Measurements from ENCODE around the gene LVRN.
"Not testable (repeated sequence)": the region's sequence is repeated elsewhere in the genome, so short reads cannot be mapped to it uniquely, and the experiment has no call there.

Gene LVRN, protein sequence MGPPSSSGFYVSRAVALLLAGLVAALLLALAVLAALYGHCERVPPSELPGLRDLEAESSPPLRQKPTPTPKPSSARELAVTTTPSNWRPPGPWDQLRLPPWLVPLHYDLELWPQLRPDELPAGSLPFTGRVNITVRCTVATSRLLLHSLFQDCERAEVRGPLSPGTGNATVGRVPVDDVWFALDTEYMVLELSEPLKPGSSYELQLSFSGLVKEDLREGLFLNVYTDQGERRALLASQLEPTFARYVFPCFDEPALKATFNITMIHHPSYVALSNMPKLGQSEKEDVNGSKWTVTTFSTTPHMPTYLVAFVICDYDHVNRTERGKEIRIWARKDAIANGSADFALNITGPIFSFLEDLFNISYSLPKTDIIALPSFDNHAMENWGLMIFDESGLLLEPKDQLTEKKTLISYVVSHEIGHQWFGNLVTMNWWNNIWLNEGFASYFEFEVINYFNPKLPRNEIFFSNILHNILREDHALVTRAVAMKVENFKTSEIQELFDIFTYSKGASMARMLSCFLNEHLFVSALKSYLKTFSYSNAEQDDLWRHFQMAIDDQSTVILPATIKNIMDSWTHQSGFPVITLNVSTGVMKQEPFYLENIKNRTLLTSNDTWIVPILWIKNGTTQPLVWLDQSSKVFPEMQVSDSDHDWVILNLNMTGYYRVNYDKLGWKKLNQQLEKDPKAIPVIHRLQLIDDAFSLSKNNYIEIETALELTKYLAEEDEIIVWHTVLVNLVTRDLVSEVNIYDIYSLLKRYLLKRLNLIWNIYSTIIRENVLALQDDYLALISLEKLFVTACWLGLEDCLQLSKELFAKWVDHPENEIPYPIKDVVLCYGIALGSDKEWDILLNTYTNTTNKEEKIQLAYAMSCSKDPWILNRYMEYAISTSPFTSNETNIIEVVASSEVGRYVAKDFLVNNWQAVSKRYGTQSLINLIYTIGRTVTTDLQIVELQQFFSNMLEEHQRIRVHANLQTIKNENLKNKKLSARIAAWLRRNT

DNA sequence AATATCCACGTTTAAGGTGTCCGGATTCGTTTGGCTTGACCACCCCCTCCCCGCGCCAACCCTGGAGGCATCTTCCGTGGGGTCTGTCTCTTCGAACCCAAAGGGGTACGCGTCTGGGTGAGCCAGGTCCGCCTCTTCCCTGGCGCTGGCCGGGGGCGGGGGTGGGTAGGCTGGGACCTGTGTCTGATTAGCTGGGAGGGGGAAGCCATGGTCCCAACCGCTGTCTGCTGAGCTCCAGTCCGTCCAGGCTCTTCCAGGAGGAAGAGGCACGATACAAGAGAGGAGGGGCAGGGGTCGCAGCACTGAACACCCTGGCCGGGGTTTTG is at the start of gene LVRN:
TSS of gene LVRN (plus strand) at position 237 of the 326 bp plus-strand sequence. CDS start 143 bp downstream, outside the sequence.
- DNase-seq, result no peak

DNA sequence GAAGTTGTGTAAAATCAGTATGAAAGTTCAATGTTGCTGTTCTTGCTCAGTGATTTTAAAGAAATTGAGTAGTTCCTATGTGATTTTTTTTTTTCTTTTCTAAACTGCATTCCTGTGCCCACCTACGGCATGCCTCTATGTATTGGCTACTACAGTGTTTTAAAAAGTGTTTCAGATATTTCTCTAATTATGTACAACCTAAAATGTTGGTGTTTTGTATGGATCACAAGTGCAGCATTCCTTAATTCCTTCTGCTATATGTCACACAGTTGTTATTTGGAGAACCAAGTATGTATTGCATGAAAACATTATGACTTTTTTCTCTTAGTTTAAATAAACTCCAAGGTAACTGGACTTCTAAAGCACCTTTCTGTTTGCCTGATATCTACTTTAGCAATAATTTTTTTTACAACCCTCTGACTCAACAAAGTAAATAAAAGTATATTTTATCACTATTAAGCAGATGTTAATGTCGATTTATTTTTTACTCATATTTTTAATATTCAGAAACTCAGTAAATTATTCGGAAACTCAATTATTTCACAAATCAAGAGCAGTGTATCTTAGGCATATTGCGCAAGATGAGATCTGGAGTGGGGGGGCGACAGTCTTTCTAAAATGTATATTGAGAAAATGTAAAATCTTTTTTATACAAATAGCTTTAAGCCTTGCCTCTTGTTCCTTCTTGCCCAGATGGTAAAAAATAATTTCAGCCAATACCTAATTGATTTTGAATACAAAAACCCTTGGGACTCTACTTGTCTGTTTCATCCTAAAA is 48.5 kb upstream of the LVRN start:
- not testable (repeated sequence) for DNase-seq

DNA sequence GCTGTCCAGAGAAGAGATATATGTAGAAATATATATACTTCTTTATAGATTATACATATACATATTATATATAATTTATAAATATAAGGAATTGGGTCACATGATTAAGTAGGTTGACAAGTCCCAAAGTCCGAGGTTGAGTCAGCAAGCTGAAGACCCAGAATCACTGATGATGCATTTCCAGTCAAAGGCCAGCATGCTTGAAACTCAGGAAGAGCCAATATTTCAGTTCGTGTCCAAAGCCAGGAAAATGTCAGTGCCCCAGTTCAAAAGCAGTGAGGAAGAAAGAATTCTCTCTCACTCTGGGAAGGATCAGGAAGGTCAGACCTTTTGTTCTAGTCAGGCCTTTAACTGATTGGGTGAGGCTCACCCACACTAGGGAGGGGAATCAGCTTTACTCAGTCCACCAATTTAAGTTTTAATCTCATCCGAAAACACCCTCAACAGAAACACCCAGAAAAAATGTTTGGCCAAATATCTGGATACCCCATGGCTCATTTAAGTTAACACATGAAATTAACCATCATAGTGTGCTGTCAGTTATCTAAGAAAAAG is 42.0 kb upstream of the LVRN start:
- DNase-seq, result no peak

DNA sequence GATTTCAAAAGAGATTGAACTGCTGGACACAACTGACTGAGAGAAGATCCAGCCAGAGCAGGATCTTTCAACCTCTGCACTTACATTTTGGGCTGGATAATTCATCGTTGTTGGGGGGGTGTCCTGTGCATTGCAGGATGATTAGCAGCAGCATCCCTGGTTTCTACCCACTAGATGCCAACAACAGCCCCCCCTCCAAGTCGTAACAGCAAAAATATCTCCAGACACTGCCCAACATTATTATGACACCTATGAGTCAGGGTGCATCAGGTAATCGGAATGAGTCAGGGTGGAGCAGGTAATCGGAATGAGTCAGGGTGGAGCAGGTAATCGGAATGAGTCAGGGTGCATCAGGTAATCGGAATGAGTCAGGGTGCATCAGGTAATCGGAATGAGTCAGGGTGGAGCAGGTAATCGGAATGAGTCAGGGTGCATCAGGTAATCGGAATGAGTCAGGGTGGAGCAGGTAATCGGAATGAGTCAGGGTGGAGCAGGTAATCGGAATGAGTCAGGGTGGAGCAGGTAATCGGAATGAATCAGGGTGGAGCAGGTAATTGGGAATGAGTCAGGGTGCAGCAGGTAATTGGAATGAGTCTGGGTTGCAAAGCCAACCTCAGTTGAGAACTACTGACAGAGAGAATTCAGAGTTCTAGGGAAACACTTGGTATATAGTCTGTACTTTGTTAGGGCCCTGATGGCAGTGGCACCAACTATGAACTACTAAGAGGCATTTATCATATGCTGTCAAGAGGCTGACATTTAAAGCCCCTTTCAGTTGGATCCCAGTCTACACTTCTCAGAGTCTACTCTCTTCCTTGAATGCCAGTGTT is 33.5 kb upstream of the LVRN start:
- DNase-seq, result not testable (repeated sequence)

DNA sequence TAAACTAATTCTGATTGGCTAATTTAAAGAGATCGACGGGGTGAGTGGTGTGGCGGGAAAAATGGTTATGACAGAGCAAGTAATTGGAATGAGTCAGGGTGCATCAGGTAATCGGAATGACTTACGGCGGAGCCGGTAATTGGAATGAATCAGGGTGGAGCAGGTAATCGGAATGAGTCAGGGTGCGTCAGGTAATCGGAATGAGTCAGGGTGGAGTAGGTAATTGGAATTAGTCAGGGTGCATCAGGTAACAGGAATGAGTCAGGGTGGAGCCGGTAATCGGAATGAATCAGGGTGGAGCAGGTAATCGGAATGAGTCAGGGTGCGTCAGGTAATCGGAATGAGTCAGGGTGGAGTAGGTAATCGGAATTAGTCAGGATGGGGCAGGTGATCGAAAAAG is 32.1 kb upstream of the LVRN start:
- DNase-seq, result not testable (repeated sequence)

DNA sequence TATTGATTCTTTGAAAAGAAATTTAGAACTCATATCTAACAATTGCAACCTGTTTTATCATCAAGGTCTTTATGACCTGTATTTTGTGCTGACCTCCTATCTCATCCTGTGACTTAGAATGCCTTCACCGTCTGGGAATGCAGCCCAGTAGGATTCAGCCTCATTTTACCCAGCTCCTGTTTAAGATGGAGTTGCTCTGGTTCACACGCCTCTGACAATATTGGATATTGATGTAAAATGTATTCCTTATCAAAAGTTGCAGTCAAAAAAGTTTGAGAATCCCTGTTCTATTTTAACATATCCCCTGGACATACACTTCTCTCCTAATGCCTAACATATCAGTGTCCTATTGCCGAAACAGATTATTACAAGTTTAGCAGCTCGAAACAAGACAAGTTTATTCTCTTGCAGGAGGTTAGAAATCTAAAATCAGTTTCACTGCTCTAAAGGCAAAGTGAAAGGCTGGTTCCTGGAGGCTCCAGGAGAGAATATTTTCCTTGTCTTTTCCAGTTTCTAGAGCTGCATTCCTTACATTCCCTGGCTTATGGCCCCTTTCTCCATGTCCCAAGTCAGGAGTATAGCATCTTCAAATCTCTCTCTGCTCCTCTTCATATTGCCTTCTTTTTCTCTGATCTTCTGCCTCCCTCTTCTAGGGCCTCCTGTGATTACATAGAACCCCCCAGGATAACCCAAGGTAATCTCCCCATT is 31.5 kb upstream of the LVRN start:
- DNase-seq, result no peak

DNA sequence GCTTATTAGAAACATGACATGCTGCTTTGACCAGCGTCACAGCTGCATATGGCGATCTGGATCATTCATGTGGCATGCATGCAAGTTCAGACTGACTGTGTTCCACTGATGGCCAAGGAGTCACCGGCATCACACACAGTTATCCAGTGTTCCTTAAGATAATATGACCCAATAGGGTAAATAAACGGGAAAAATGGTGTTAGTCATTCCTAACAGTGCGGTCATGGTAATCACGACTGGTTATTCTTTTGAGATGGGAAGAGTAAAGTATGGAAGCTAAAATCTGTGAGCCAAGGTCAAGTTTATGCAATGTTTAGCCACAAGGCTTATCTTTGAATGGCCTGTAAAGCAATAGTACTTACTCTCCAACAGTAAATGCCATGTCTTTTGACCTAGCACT is 29.3 kb upstream of the LVRN start:
- no peak for DNase-seq

DNA sequence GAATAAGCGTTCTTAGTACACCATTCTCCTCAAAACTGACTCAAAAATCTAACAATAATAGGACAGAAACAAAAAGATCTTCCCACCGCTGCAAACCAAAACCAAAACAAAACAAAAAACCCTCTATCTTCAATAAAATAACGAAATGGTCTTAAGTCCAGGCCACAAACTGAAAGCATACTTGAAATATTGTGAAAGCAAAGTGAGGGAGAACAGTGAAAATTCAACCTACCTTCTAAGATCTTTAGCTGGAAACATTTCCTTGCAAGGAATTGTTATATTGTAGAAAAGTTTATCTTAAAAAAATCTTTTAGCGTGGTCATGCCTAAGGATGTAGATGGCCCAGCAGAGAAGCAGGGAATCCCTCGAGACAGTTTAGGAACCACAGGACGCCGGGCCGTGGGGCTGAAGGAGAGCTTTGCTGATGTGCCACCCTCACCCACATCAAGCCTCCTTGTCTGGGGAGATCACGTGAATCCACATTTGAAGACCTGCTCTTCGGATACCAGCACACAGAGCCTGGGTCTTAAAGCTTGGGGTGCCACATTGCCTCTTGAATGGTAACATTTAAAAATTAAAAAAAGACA is 27.8 kb upstream of the LVRN start:
- DNase-seq, result no peak

DNA sequence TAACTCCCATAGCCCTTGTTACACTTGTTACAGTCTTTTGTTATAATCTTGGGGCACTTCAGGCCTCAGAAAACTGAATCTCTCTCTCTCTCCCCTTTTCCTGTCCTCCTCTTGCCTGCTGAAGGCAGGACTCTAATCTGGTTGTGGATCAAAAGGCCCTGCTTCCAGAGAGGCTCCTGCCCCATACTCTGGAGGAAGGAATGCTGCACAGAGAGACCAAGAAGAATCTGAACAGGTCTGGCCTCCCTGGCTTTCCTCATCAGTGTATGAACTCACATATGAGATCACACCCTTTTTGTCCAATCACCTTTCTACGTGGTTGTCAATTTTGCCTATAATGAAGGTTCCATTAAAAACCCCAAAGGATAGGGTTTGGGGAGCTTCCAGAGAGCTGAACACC is 26.2 kb upstream of the LVRN start:
- DNase-seq, result no peak

DNA sequence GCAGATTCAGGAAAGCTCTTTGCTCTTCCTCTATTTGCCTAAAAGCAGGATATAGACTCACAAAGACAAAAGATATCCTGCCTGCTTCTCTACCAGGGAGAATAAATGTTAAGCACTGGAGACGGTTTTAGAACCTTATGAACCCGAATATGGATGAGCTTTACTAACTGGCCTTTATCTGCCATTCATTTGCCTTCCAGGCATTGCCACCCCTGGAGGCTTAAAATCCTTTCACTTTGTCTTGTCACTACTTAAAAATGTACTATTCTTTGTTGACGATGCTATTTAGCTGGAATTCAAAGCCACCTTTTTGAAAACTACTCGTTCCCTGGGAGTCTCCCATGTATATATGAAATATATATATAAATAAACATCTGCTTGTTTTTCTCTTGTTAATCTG is 23.2 kb upstream of the LVRN start:
- DNase-seq, result no peak

DNA sequence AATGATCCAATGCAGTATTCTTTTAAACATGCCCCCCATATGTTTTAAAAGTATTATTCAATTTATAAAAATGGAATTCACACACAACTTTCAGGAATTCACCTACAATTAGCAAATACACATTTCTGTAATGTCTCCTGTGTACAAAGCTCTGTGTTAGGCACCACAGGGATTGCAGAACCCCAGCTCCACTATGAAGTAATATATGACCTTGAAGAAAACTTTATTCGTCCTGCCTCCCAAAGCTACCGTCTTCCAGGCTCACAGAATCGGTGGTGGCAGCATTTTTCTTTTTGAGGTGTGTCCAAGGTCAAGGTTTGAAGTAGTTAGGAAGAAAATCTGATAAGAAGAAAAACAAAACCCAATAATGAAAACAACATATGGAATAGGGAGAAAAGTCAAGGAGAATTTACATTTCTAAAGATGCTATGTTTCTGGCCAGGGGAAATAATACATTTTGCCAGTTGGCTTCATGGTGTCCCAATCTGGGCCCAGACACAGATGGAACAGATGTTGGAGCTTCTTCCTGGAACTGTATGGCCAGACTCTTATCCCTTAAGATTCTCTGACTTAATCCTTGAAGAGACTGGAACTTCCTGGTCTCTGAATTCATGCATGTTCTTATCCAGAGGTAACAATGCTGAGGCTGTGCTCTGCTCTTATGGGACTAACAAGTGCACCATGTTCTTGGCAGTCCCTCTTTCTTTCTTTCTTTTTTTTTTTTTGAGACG is 22.0 kb upstream of the LVRN start:
- DNase-seq, result no peak

DNA sequence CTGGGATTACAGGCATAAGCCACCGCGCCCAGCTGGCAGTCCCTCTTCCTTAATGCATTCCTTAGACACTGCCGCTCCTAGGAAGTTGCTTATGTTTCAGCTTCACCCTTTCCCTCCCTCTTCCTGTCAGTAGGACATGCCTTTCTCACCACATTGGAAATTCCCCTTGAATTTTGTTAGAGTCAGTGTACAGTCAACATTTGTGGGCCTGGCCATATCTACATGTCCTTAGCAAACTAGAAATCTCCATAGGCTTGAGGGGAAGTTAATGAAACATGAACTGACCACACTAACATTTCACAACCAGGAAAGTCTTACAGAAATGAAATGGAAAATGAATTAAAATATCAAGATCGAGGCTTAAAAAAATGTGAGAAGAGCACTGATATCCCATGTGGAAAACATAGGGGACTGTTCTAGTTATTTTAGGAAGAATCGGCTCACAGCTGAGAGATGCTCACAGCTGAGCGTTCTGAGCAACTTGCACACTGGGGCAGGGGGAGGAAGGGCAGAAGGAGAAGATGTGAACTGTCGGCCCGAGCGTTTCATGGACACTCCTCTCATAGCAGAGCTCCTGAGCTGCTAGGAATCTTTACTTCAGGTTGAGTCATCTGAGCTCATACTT is 21.1 kb upstream of the LVRN start:
- DNase-seq, result no peak

DNA sequence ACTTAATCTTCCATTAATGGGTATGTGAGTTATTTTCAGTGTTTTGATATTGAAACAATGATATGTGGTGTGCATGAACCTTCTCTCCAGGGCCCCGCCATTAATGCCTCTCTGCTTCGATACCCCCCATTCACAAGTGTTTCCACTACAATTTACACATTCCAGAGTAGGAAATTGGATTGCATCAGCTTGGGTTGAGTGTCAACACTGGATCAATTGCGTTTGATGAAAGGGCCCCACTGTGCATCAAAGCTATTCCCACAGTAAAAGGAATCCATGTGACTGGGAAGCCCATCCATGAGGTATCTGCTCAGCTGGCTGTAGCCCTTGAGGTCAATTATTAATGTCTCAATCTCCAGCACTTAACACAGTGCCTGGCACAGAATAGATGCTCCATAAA is 17.8 kb upstream of the LVRN start:
- no peak for DNase-seq

DNA sequence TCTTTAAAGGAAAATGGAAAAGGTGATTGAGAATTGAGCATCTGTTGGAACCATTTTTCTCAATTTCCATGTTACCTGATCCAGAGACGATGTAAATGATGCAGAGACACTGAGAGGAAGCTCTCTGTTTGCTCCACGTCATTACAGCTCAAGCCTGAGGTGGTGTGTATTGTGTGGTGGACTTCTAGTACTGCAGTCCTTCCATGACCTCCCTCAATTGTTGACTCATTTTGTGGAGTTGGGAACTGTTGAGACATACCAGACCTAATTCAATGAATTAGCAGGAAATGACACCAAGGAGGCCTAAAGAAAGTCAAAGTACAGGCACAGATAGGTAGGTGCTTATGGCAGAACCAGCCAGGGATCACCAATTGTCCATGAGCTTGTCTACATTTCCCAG is 15.6 kb upstream of the LVRN start:
- no peak for DNase-seq

DNA sequence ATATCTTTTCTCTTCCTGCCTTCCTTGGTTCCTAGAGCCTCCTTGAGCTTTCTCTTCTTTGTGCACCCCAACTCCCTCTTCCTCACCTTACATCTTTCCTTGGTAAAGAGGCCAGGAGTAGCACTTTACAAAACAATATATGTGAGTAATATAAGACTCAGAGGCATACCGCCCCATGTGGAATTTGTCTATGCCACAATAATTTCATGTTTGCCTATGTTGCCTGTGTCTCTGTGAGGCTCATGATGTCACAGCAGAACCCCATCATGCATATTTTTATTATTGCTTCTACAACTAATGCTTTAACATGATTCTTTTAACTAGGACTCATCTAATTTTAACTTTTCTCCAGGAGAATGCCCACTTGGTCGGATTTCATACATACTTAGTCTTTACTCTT is 15.0 kb upstream of the LVRN start:
- DNase-seq, result no peak

DNA sequence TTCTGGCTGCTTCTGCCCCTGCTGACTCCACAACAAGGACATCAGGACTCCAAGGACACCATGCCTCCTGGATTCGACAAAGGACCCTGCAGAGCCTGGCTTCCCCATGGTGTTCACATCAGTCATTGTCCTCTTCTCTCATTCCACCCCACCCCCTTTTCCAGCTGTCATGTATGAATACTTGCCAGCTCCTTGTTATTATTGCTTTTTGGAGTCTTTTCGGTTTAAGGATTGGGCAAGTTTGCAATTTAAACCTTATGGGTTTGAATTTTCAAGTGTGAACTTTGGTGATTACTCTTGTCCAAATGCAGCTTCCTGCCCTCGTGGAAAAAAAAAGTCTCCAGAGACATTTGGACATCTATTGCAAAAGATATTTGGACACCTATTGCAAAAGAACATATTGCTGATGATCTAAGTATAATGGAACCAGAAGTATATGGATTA is 14.2 kb upstream of the LVRN start:
- no peak for DNase-seq

DNA sequence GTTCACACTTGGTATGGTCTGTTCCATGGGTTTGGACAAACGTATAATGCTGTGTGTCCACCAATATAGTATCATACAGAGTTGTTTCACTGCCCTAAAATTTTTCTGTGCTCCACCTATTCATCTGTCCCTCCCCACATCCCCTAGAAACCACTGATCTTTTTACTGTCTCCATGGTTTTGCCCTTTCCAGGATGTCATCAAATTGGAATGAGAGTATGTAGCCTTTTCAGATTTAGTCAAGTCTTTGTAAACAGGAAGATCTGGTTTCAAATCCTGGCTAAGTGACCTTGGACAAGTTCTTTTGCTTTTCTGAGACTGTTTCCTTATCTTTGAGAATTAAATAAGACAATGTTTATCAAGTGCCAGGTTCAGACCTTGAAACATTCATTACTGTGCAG is 13.2 kb upstream of the LVRN start:
- no peak for DNase-seq

DNA sequence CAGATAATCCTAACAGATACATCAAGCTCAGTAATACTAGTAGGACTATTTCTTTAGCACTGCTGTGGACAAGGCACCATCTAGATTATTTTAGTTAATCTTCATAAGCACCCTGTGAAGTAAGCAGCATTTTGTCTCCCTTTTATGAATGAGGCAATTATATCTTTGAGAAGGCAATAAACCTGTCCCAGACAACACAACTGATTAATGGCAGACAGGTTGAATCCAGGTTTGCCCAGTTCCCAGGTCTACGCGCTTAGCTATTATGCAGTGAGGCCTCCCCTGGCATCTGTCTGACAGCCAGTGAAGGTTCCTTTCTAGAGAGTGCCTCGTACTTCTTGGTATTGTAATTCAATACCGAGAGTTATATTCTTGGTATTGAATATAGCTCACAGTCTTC is 9.7 kb upstream of the LVRN start:
- no peak for DNase-seq

DNA sequence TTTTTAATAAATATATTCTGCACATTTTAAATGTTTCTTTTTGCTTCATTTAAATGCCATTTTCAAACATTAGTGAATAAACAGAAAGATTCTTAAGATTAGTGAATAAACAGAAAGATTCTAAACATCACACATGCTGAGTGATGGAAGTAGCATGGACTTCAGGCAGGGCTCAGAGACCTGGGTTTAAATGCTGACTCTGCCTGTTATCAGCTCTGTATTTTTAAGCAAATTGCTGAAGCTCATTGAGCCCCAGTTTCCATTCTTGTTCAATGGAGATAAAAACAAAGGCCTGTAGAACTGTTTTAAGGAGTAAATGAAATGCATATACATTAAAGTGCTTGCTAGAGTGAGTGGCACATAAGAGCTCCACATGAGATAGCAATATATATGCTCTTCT is 8.1 kb upstream of the LVRN start:
- no peak for DNase-seq

DNA sequence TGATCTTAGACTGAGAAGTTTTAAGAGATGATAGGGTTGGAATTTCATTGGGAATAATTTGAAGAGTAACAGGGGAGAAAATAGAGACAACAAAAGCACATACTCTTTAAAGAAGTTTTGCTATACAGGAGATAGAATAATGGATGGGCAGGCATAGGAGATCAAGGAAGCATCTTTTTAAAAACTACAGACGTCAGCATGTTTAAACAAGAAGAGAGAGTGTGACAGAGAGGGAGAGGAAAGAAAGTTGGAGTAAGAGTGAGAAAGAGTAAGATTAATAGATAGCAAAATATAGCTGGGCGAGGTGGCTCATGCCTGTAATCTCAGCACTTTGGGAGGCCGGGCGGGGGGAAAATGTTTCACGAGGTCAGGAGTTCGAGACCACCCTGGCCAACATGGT is 5.3 kb upstream of the LVRN start:
- DNase-seq, result no peak
